ENCODE results near the gene PRDM2.

Gene PRDM2

GRCh38 chr1:13832536-13832935 lies 132.5 kb downstream of the PRDM2 start:
- in situ Hi-C loops (cut with MboI; ENCODE audit: low sequenced_read_pairs): no loop called here

GRCh38 chr1:13836136-13836535 lies 136.1 kb downstream of the PRDM2 start:
- in situ Hi-C loops (cut with MboI; ENCODE audit: low sequenced_read_pairs): no loop called here

GRCh38 chr1:13836631-13837030 lies 136.6 kb downstream of the PRDM2 start:
- in situ Hi-C loops (cut with MboI; ENCODE audit: low sequenced_read_pairs): no loop called here

GRCh38 chr1:13838236-13838635 lies 138.2 kb downstream of the PRDM2 start:
- in situ Hi-C loops (cut with MboI; ENCODE audit: low sequenced_read_pairs): no loop called here

GRCh38 chr1:13842497-13842896 lies 142.5 kb downstream of the PRDM2 start:
- in situ Hi-C loops (cut with MboI; ENCODE audit: low sequenced_read_pairs): no loop called here

GRCh38 chr1:13851726-13852125 lies 151.7 kb downstream of the PRDM2 start:
- in situ Hi-C loops (cut with MboI; ENCODE audit: low sequenced_read_pairs): no loop called here

GRCh38 chr1:13855554-13855953 lies 155.6 kb downstream of the PRDM2 start:
- in situ Hi-C loops (cut with MboI; ENCODE audit: low sequenced_read_pairs): no loop called here

GRCh38 chr1:13860031-13860430 lies 160.0 kb downstream of the PRDM2 start:
- in situ Hi-C loops (cut with MboI; ENCODE audit: low sequenced_read_pairs): no loop called here

- in situ Hi-C loops (cut with MboI; ENCODE audit: low sequenced_read_pairs): no loop called here
Measured at GRCh38 chr1:13864760-13865159, 164.8 kb downstream of the PRDM2 start.

- in situ Hi-C loops (cut with MboI; ENCODE audit: low sequenced_read_pairs): no loop called here
Measured at GRCh38 chr1:13865851-13866250, 165.9 kb downstream of the PRDM2 start.

- in situ Hi-C loops (cut with MboI; ENCODE audit: low sequenced_read_pairs): no loop called here
Measured at GRCh38 chr1:13867603-13868002, 167.6 kb downstream of the PRDM2 start.

GRCh38 chr1:13869172-13869797 lies 169.3 kb downstream of the PRDM2 start:
- in situ Hi-C loops (cut with MboI; ENCODE audit: low sequenced_read_pairs): no loop called here

GRCh38 chr1:13871413-13871812 lies 171.4 kb downstream of the PRDM2 start:
- in situ Hi-C loops (cut with MboI; ENCODE audit: low sequenced_read_pairs): no loop called here

- in situ Hi-C loops (cut with MboI; ENCODE audit: low sequenced_read_pairs): no loop called here
Measured at GRCh38 chr1:13871886-13872285, 171.9 kb downstream of the PRDM2 start.

GRCh38 chr1:13873032-13873431 lies 173.0 kb downstream of the PRDM2 start:
- in situ Hi-C loops (cut with MboI; ENCODE audit: low sequenced_read_pairs): no loop called here
